ENCODE measurements around the gene GPATCH2. TPM values are rescaled to one million over a fixed set of nuclear protein-coding genes. Genes with fewer than 3 reads are reported as not detected.

Gene GPATCH2
- total RNA-seq, 1 experiment from 2014 or later: 11.2 TPM

DNA sequence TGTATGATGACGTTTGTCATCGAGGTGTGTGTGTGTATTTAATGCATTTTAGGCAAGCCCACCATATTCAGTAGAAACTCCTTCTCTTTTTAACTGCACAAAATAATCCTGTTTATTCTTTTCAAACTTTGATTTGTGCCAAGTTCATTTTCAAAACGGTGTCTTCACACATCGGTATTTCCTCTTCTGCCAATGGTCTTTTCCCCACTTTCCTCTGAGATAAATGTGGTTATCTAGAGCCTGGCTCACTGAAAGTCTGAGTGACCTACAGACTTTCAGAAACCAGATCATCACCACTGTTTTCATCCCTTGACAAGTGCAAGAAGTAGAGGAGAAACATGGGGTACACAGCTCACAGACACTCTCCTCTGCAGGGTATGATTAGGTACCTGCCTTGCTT lies 69.4 kb downstream of the GPATCH2 start:
- CTCF ChIA-PET: no interaction called here
- Histone ChIP-seq H3K36me3 (ENCODE audit: control insufficient read depth, insufficient read depth, low read length) (no peaks in the 10 kb centered on the region), H3K4me3 (ENCODE audit: low read depth in 2 of 2, low read length in 2 of 2) (no peak overlapping the region), H3K9me3 (ENCODE audit: control insufficient read depth, insufficient read depth, low read depth, low read length) (no peaks in the 10 kb centered on the region), H3K4me1 (ENCODE audit: control insufficient read depth, insufficient read depth, low read length) (peaks cover 9% of the 10 kb centered on the region), H3K27ac (ENCODE audit: low read length) (no peak overlapping the region), H3K27me3 (ENCODE audit: control insufficient read depth, insufficient read depth, low read length) (no peaks in the 10 kb centered on the region)
- POLR2A ChIA-PET: no interaction called here
- in situ Hi-C loops (cut with HindIII; ENCODE audit: low pct_unique_long_range_greater_than_20kb, low sequenced_read_pairs): no loop called here
- TF ChIP-seq, protein P1, sequence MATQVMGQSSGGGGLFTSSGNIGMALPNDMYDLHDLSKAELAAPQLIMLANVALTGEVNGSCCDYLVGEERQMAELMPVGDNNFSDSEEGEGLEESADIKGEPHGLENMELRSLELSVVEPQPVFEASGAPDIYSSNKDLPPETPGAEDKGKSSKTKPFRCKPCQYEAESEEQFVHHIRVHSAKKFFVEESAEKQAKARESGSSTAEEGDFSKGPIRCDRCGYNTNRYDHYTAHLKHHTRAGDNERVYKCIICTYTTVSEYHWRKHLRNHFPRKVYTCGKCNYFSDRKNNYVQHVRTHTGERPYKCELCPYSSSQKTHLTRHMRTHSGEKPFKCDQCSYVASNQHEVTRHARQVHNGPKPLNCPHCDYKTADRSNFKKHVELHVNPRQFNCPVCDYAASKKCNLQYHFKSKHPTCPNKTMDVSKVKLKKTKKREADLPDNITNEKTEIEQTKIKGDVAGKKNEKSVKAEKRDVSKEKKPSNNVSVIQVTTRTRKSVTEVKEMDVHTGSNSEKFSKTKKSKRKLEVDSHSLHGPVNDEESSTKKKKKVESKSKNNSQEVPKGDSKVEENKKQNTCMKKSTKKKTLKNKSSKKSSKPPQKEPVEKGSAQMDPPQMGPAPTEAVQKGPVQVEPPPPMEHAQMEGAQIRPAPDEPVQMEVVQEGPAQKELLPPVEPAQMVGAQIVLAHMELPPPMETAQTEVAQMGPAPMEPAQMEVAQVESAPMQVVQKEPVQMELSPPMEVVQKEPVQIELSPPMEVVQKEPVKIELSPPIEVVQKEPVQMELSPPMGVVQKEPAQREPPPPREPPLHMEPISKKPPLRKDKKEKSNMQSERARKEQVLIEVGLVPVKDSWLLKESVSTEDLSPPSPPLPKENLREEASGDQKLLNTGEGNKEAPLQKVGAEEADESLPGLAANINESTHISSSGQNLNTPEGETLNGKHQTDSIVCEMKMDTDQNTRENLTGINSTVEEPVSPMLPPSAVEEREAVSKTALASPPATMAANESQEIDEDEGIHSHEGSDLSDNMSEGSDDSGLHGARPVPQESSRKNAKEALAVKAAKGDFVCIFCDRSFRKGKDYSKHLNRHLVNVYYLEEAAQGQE (IDR thresholded peaks at IDR 0.05; ENCODE audit: insufficient read depth in 1 of 2, low read depth in 2 of 2, low read length in 1 of 2): no peak
- no peak for TF ChIP-seq CTCF (IDR thresholded peaks at IDR 0.05)
- no peak for TF ChIP-seq POLR2AphosphoS5 (IDR thresholded peaks at IDR 0.05; ENCODE audit: low read depth, low read length)
- no peak for TF ChIP-seq SIN3A (IDR thresholded peaks at IDR 0.05; ENCODE audit: borderline replicate concordance, insufficient read depth, low read depth, low read length)
- TF ChIP-seq TCF7L2 (IDR thresholded peaks at IDR 0.05; ENCODE audit: low read depth, low read length): no peak
- no peak for DNase-seq (ENCODE audit: low read depth, low spot score)
- BruUV-seq (replicated peaks): no TSS peak
- ATAC-seq: no peak
- intact Hi-C loops (cut with micrococcal nuclease; ENCODE audit: unreplicated experiment): no loop called here

DNA sequence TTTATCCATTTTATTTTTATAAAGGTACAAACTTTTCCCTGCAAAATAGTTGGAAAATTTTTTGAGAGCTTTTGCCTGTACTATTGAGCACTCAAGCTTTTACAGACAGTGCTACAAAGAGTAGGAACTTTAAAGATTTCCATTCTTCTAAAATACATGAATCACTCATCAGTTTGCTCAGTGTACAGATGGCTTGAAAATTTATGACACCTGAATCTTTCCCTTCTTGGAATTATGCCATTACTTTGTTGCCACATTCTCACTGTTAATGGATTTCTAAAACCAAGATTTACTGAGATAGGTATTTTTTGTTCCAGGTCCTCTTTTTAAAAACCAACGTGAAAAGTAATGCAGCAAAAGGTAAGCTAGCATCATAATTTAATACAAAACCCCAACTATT lies 76.0 kb downstream of the GPATCH2 start:
- in situ Hi-C loops (cut with HindIII; ENCODE audit: low pct_unique_long_range_greater_than_20kb, low sequenced_read_pairs) (no loop called here), intact Hi-C loops (cut with micrococcal nuclease; ENCODE audit: unreplicated experiment) (no loop called here)
- Histone ChIP-seq H3K4me3 (ENCODE audit: low read depth in 2 of 2, low read length in 2 of 2) (no peak overlapping the region), H3K27me3 (ENCODE audit: control insufficient read depth, insufficient read depth, low read length) (no peaks in the 10 kb centered on the region), H3K4me1 (ENCODE audit: control insufficient read depth, insufficient read depth, low read length) (no peaks in the 10 kb centered on the region), H3K36me3 (ENCODE audit: control insufficient read depth, insufficient read depth, low read length) (no peaks in the 10 kb centered on the region), H3K27ac (ENCODE audit: low read length) (no peak overlapping the region), H3K9me3 (ENCODE audit: control insufficient read depth, insufficient read depth, low read depth, low read length) (no peaks in the 10 kb centered on the region)
- ChIA-PET POLR2A (no interaction called here), CTCF (no interaction called here)
- no peak for ATAC-seq
- TF ChIP-seq POLR2AphosphoS5 (IDR thresholded peaks at IDR 0.05; ENCODE audit: low read depth, low read length) (no peak), TCF7L2 (IDR thresholded peaks at IDR 0.05; ENCODE audit: low read depth, low read length) (no peak), CTCF (IDR thresholded peaks at IDR 0.05) (no peak), SIN3A (IDR thresholded peaks at IDR 0.05; ENCODE audit: borderline replicate concordance, insufficient read depth, low read depth, low read length) (no peak)
- TF ChIP-seq, protein P1 (IDR thresholded peaks at IDR 0.05; ENCODE audit: insufficient read depth in 1 of 2, low read depth in 2 of 2, low read length in 1 of 2): no peak
- no peak for DNase-seq (ENCODE audit: low read depth, low spot score)
- no TSS peak for BruUV-seq (replicated peaks)
